HFFc6 (cell line): ENCODE results near the gene PRDM16. TPM values are rescaled to one million over a fixed set of nuclear protein-coding genes. Genes with fewer than 3 reads are reported as not detected.

Experiments used
- DNase-seq: peaks from one replicate; pipeline ENCODE4 v3.0.0-alpha.2; 2018
- H3K27ac Mint-ChIP-seq: 2 replicates; pipeline ENCODE4 v1.8.0; 2020; ENCODE audit warnings: mild to moderate bottlenecking, mixed read lengths
- H3K27me3 Mint-ChIP-seq: 2 replicates; pipeline ENCODE4 v1.8.0; 2021; ENCODE audit warnings: mild to moderate bottlenecking, moderate library complexity, mixed read lengths; ENCODE audit not compliant: insufficient read depth
- H3K36me3 Mint-ChIP-seq: 2 replicates; pipeline ENCODE4 v1.8.0; 2021; ENCODE audit warnings: low read depth, mixed read lengths
- H3K4me1 Mint-ChIP-seq: 2 replicates; pipeline ENCODE4 v1.8.0; 2020; ENCODE audit warnings: low read depth, mixed read lengths
- H3K4me3 Mint-ChIP-seq: 2 replicates; pipeline ENCODE4 v1.8.0; 2020; ENCODE audit warnings: mild to moderate bottlenecking, moderate library complexity, mixed read lengths
- H3K9me3 Mint-ChIP-seq: 2 replicates; pipeline ENCODE4 v1.8.0; 2020; ENCODE audit warnings: mild to moderate bottlenecking, mixed read lengths
- total RNA-seq, 6 experiments: library from RNA; stranded (reverse); fragmentation: NEBNext Ultra II Directional; extraction: Animal tissue kit (Norgen Biotek cat#: 25700); gene quantifications; 2 replicates in 1 of 6; 3 replicates in 5 of 6; pipeline ENCODE4 v1.2.3, GENCODE V29; 2021
- TF ChIP-seq, protein P1 (sequence below): fragments of 200-600 bp; sonication (generic); IDR thresholded peaks from 2 replicates; pipeline ENCODE4 v1.5.0; 2021; ENCODE audit warnings: antibody characterized with exemption, mild to moderate bottlenecking

PRDM16 gene
- total RNA-seq, 6 experiments from 2014 or later = not detected

- DNase-seq = no peak
- H3K27me3 Mint-ChIP-seq = peaks cover 36% of the 10 kb centered on the region
- H3K9me3 Mint-ChIP-seq = no peaks in the 10 kb centered on the region
- no peaks in the 10 kb centered on the region for H3K36me3 Mint-ChIP-seq
- H3K4me1 Mint-ChIP-seq = no peaks in the 10 kb centered on the region
- TF ChIP-seq, protein P1, sequence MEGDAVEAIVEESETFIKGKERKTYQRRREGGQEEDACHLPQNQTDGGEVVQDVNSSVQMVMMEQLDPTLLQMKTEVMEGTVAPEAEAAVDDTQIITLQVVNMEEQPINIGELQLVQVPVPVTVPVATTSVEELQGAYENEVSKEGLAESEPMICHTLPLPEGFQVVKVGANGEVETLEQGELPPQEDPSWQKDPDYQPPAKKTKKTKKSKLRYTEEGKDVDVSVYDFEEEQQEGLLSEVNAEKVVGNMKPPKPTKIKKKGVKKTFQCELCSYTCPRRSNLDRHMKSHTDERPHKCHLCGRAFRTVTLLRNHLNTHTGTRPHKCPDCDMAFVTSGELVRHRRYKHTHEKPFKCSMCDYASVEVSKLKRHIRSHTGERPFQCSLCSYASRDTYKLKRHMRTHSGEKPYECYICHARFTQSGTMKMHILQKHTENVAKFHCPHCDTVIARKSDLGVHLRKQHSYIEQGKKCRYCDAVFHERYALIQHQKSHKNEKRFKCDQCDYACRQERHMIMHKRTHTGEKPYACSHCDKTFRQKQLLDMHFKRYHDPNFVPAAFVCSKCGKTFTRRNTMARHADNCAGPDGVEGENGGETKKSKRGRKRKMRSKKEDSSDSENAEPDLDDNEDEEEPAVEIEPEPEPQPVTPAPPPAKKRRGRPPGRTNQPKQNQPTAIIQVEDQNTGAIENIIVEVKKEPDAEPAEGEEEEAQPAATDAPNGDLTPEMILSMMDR = no peak
- H3K27ac Mint-ChIP-seq = no peak overlapping the region
- H3K4me3 Mint-ChIP-seq = no peak overlapping the region
Observed at GRCh38 chr1:3279182-3279470, 210.1 kb downstream of the PRDM16 start.

GRCh38 chr1:3281735-3282134 is 212.7 kb downstream of the PRDM16 start:
- Mint-ChIP-seq H3K36me3 (no peaks in the 10 kb centered on the region), H3K9me3 (no peaks in the 10 kb centered on the region), H3K4me1 (no peaks in the 10 kb centered on the region), H3K4me3 (no peak overlapping the region), H3K27me3 (peaks cover 38% of the 10 kb centered on the region), H3K27ac (no peak overlapping the region)
- TF ChIP-seq, protein P1 = no peak
- DNase-seq = no peak

DNA sequence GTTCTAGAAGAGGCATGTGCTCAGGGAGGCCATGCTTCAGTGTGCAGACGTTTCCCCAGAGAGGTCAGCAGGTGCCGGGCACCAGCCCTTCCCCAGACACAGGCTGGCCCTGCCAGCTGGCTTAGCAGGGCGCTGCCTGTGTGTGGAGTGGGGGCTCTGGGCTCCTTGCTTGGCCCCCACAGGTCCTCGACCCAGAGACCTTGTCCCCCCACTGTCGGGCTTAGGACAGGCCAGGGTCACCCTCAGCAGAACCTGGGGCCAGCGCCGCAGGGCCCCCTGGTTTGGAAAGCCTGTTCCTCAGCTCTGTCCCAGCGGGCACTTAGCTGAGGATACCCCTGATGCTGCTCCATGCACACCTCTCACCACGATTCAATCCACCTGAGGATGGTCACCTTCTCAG is 213.2 kb downstream of the PRDM16 start:
- TF ChIP-seq, protein P1 = no peak
- Mint-ChIP-seq H3K27me3 (peaks cover 36% of the 10 kb centered on the region), H3K27ac (no peak overlapping the region), H3K36me3 (no peaks in the 10 kb centered on the region), H3K4me1 (no peaks in the 10 kb centered on the region), H3K9me3 (no peaks in the 10 kb centered on the region), H3K4me3 (no peak overlapping the region)
- DNase-seq = no peak

GRCh38 chr1:3282656-3283430 is 213.8 kb downstream of the PRDM16 start:
- Mint-ChIP-seq H3K9me3 (no peaks in the 10 kb centered on the region), H3K27ac (no peak overlapping the region), H3K36me3 (no peaks in the 10 kb centered on the region), H3K4me3 (no peak overlapping the region), H3K27me3 (peaks cover 31% of the 10 kb centered on the region), H3K4me1 (no peaks in the 10 kb centered on the region)
- TF ChIP-seq, protein P1 = no peak
- no peak for DNase-seq

- Mint-ChIP-seq H3K27ac (no peak overlapping the region), H3K4me3 (no peak overlapping the region), H3K4me1 (no peaks in the 10 kb centered on the region), H3K9me3 (no peaks in the 10 kb centered on the region), H3K27me3 (peaks cover 31% of the 10 kb centered on the region), H3K36me3 (no peaks in the 10 kb centered on the region)
- no peak for DNase-seq
- TF ChIP-seq, protein P1 = peak; percentile 67
Observed at GRCh38 chr1:3283849-3284248, 214.8 kb downstream of the PRDM16 start.
